AG04450 (cell line): ENCODE measurements around the gene SERPINF2. TPM values are rescaled to one million over a fixed set of nuclear protein-coding genes. Genes with fewer than 3 reads are reported as not detected.
"Not testable (repeated sequence)": the region's sequence is repeated elsewhere in the genome, so short reads cannot be mapped to it uniquely, and the experiment has no call there.

Experiments used
- CTCF ChIA-PET: fragments of 300-600, 350-600 bp; formaldehyde crosslinking; extraction: SDS; loops from one replicate; lab custom pipeline; 2022; ENCODE audit warnings: antibody characterized with exemption, inconsistent platforms; lab: Charles Lee
- POLR2A ChIA-PET: fragments of 350-600 bp; formaldehyde crosslinking; extraction: SDS; loops from one replicate; lab custom pipeline; 2021; ENCODE audit warnings: antibody characterized with exemption, inconsistent platforms; lab: Yijun Ruan, JAX
- DNase-seq: peaks from one replicate; pipeline ENCODE4 v3.0.0-alpha.2; 2011; ENCODE audit warnings: low read depth, low spot score
- H3K27ac ChIP-seq: one replicate; pipeline ENCODE4 v1.5.1; 2012; ENCODE audit warnings: low read depth, low read length, control low read depth
- H3K27me3 ChIP-seq: one replicate; pipeline ENCODE4 v1.6.0; 2012; ENCODE audit warnings: low read length; ENCODE audit not compliant: control insufficient read depth, insufficient read depth
- H3K4me3 ChIP-seq: 2 replicates; pipeline ENCODE4 v1.5.1; 2011; ENCODE audit warnings: mild to moderate bottlenecking, low read depth, low read length, control low read depth
- H3K9me3 ChIP-seq: 2 replicates; pipeline ENCODE4 v1.5.1; 2012; ENCODE audit warnings: low read length; ENCODE audit not compliant: control insufficient read depth, insufficient read depth
- CTCF ChIP-seq: IDR thresholded peaks from 2 replicates; pipeline ENCODE4 v1.5.1; 2011; ENCODE audit warnings: low read depth, low read length, control low read depth, inconsistent platforms
- polyA plus RNA-seq: library from polyadenylated mRNA; depleted of rRNA; stranded (reverse); fragments of >200 nt; gene quantifications from 2 replicates; pipeline ENCODE4 v1.2.3, GENCODE V29; 2011

SERPINF2 gene
- polyA plus RNA-seq, 1 experiment = not detected

GRCh38 chr17:1764284-1764683 lies 21.6 kb downstream of the SERPINF2 start:
- TF ChIP-seq CTCF = no peak

GRCh38 chr17:1764705-1765104 lies 22.0 kb downstream of the SERPINF2 start:
- DNase-seq, H3K27me3 ChIP-seq, H3K9me3 ChIP-seq: not testable (repeated sequence)
- peak overlapping the region; percentile 86 for H3K27ac ChIP-seq
- ChIA-PET POLR2A (interaction anchor here (0.7 to 1.3 kb wide), 6 partner anchors 9 to 50 kb away, joined by 3 to 18 read pairs (median 4); partner anchors contain the start of gene WDR81), CTCF (interaction anchor here (1.8 kb wide), 1 partner anchor 19 kb away, joined by 7 read pairs; no protein-coding TSS in a partner anchor)
- H3K4me3 ChIP-seq = peak overlapping the region; percentile 0; the same call in 1 of the 2 replicates

More at GRCh38 chr17:1764284-1764683, 21.6 kb downstream of the SERPINF2 start:
- peak overlapping the region; percentile 86 for H3K27ac ChIP-seq
- ChIA-PET CTCF (interaction anchor here (1.8 kb wide), 1 partner anchor 20 kb away, joined by 7 read pairs; no protein-coding TSS in a partner anchor), POLR2A (interaction anchor here (0.7 to 1.4 kb wide), 7 partner anchors 9 to 115 kb away, joined by 3 to 18 read pairs (median 4); partner anchors contain the start of gene WDR81)
- no peaks in the 10 kb centered on the region; the same call in 1 of the 2 replicates for H3K9me3 ChIP-seq
- peak; percentile 75 for DNase-seq
- H3K27me3 ChIP-seq = no peaks in the 10 kb centered on the region
- H3K4me3 ChIP-seq = peak overlapping the region; percentile 75

GRCh38 chr17:1765576-1765975 lies 22.9 kb downstream of the SERPINF2 start:
- Histone ChIP-seq H3K27ac (no peak overlapping the region), H3K9me3 (no peaks in the 10 kb centered on the region; the same call in 1 of the 2 replicates), H3K4me3 (no peak overlapping the region), H3K27me3 (no peaks in the 10 kb centered on the region)
- no peak for DNase-seq
- ChIA-PET CTCF (interaction anchor here (0.7 to 1.2 kb wide), 2 partner anchors 11 to 18 kb away, joined by 3 to 5 read pairs; no protein-coding TSS in a partner anchor), POLR2A (interaction anchor here (0.6 to 0.8 kb wide), 3 partner anchors 18 to 348 kb away, joined by 4 to 5 read pairs (median 5); no protein-coding TSS in a partner anchor)
- TF ChIP-seq CTCF = no peak

- ChIA-PET CTCF (interaction anchor here (0.7 to 1.2 kb wide), 2 partner anchors 10 to 17 kb away, joined by 3 to 5 read pairs; no protein-coding TSS in a partner anchor), POLR2A (interaction anchor here (0.6 to 0.8 kb wide), 3 partner anchors 17 to 349 kb away, joined by 4 to 5 read pairs (median 5); no protein-coding TSS in a partner anchor)
- Histone ChIP-seq H3K4me3 (no peak overlapping the region), H3K27ac (no peak overlapping the region), H3K9me3 (no peaks in the 10 kb centered on the region; the same call in 1 of the 2 replicates), H3K27me3 (no peaks in the 10 kb centered on the region)
- no peak for DNase-seq
- no peak for TF ChIP-seq CTCF
These were observed 23.9 kb downstream of the SERPINF2 start for GRCh38 chr17:1766382-1767135.

DNA sequence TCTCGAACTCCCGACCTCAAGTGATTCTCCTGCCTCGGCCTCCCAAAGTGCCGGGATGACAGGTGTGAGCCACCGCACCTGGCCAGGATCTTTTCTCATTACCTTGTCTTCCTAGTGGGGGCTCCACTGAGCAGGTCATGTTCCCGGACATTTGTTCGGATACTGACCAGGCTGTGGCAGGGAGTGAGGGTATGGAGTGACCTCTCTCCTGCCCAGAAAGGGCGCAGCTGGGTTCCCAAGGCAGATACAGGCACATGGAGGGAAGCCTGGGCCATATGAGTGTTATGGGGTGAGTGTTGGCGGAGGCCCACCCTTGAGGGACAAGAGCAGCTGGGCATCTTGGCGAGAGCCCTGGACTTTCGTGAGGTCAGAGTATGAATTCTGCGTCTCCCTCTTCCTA lies 24.7 kb downstream of the SERPINF2 start:
- CTCF ChIA-PET = no interaction called here
- TF ChIP-seq CTCF = no peak

More for the DNA sequence above, 24.7 kb downstream of the SERPINF2 start:
- Histone ChIP-seq H3K27ac (no peak overlapping the region), H3K9me3 (no peaks in the 10 kb centered on the region; the same call in 1 of the 2 replicates), H3K4me3 (no peak overlapping the region), H3K27me3 (no peaks in the 10 kb centered on the region)
- POLR2A ChIA-PET = no interaction called here
- no peak for DNase-seq
